ENCODE measurements around the gene CYP2B6.

DNA sequence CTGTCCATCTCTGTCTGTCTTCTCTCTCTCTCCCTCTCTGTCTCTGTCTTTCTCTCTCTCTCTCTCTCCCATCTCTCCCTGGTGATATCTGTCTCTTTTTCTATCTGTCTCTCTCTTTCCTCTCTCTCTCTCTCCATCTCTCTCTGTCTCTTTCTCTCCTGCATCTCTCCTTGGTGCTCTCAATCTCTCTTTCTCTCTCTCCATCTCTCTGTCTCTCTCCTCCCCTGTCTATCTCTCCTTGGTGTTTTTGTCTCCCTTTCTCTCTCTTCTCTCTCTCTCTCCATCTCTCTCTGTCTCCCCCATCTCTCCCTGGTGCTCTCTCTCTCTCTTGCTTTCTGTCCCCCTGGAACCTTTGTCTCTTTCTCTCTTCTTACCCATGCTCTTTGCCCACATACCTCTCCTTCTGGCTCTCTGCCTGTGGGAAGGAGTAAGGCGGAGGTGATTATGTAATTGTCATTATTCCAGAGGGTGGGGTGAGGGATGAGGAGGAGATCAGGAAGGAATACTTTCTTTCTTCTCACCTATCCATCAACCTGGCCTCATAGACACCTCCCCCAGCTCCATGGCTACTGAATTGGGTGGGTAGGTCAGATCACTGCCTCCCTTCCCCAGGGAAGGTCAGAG lies 30.9 kb upstream of the CYP2B6 start:
- TF ChIP-seq POLR2A (IDR thresholded peaks at IDR 0.05; ENCODE audit: low read depth) = no peak
- TF ChIP-seq, protein P1, sequence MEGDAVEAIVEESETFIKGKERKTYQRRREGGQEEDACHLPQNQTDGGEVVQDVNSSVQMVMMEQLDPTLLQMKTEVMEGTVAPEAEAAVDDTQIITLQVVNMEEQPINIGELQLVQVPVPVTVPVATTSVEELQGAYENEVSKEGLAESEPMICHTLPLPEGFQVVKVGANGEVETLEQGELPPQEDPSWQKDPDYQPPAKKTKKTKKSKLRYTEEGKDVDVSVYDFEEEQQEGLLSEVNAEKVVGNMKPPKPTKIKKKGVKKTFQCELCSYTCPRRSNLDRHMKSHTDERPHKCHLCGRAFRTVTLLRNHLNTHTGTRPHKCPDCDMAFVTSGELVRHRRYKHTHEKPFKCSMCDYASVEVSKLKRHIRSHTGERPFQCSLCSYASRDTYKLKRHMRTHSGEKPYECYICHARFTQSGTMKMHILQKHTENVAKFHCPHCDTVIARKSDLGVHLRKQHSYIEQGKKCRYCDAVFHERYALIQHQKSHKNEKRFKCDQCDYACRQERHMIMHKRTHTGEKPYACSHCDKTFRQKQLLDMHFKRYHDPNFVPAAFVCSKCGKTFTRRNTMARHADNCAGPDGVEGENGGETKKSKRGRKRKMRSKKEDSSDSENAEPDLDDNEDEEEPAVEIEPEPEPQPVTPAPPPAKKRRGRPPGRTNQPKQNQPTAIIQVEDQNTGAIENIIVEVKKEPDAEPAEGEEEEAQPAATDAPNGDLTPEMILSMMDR (IDR thresholded peaks at IDR 0.05) = no peak
- no peak for TF ChIP-seq POLR2AphosphoS5 (IDR thresholded peaks at IDR 0.05)
